HT1080 (cell line): ENCODE results near the gene ELP4. TPM values are rescaled to one million over a fixed set of nuclear protein-coding genes. Genes with fewer than 3 reads are reported as not detected.
A peak's percentile ranks its signal among the peaks of the same experiment; 100 is the strongest.
"Not testable (repeated sequence)": the region's sequence is repeated elsewhere in the genome, so short reads cannot be mapped to it uniquely, and the experiment has no call there.

Source experiments
- DNase-seq: peaks from one replicate; pipeline ENCODE4 v3.0.0-alpha.2; 2015; ENCODE audit warnings: low read depth
- total RNA-seq: library from RNA; depleted of rRNA; stranded (reverse); fragments of >200 nt; shearing (Covaris generic); gene quantifications from 2 replicates; pipeline ENCODE4 v1.2.3, GENCODE V29; 2014

The ELP4 gene
- total RNA-seq, 1 experiment from 2014 or later: 19.7 TPM

DNA sequence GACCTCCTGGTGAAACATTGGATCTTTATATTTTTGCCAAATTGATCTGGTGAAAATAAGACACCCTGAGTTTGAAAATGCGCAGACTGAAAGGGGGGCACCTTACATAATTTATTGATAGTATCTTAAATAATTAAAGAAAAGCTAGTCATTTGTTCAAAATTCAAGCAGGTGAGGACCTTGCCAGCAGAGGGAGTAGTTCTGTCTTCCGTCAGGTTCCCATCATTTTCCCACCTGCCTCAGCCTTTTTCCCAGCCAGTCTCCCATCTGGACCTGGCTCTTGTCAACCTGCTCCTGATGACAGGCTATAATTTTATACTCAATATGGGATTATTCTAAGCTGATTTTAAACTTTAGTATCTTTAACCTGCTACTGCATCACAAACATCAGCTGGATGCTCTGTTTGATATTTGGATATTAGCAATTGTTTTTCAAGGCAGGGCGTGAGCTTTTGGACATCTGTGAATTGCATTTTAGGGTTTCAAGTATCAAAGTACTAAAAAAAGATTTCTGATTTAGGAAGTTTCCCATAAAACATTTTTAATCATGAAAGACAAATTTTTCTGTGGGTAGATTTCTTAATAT is 132.0 kb downstream of the ELP4 start:
- DNase-seq: peak; percentile 30

GRCh38 chr11:31643857-31644256 is 134.3 kb downstream of the ELP4 start:
- DNase-seq: peak; percentile 60

GRCh38 chr11:31645747-31646146 is 136.2 kb downstream of the ELP4 start:
- peak; percentile 88 for DNase-seq

GRCh38 chr11:31646216-31646615 is 136.6 kb downstream of the ELP4 start:
- peak; percentile 3 for DNase-seq

- DNase-seq: no peak
Observed at GRCh38 chr11:31649129-31649966, 139.8 kb downstream of the ELP4 start.

DNA sequence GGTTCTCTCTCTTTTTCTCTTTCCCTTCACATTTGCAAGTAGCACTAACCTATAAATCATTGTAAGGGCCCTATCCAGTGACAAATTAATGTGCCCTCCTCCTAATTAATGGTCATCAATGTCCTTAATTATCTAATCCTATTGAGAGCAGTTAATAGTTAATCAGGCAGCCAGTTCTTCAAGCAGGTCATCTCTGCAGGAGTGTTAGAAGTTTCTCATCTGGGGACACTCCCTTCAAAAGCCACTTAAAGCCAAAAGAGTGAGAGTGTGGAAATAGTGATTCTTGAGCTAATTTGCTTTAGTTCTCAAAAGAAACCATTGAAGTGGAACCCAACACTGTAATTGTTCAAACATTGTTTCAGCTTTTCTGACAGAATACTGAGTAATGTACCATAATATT is 141.6 kb downstream of the ELP4 start:
- DNase-seq: no peak

DNA sequence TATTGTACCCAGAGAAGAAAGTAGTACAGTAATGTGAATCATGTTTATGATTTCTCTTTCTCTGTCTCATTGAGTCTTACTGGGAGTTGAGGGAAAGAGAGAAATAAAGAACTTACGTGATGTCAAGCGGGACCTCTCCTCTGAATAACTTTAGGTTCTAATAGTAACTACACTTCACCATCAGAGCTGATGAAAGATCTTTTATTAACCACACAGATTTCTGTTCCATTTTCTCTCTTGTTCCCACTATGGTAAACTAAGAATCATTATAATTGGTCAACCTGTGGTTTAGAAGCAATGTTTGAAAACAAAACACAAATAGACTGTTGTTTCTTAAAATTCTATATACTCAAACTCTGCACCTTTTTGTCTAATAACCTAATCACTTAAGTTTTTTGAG is 142.3 kb downstream of the ELP4 start:
- DNase-seq: no peak

GRCh38 chr11:31652528-31652927 is 143.0 kb downstream of the ELP4 start:
- DNase-seq: no peak

- peak; percentile 94 for DNase-seq
Observed at GRCh38 chr11:31655483-31655882, 145.9 kb downstream of the ELP4 start.

DNA sequence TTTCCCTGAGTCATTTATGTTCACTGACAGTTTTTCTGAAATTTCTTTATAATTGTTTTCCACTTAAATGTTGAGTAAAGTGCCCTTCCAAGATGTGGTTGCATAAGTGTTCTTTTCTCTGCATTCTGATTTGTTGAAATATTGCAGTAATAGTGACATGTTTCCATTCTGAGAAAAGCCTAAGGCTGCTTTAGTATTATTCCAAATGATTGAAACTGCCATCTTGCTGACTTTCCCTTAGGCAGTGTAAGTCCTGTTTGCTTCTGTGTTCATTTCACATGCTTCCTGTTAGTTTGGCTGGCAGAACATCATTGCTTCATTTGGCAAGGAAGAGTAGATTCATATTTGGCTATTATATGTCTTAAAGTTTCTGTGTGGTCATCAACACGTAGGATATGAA is 146.5 kb downstream of the ELP4 start:
- DNase-seq: peak; percentile 8

DNA sequence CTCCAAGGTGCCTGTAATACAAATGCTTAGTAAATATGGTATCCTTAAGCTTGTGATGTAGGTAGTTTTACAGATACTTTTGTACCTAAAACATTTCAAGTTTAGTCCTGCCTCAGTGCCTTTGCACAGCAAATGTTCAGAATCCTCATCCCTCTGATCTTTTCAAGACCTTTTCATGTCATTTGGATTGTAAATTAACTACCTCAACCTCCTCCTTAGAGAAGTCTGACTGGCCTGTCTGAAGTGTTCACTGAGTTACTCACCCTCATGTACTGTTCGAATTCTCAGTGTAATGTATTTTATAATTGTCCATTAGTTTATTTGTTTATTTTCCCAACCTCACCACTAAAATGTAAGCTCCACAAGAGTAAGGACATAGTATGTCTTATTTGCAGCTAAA is 147.5 kb downstream of the ELP4 start:
- no peak for DNase-seq

- no peak for DNase-seq
Observed at GRCh38 chr11:31664129-31664528, 154.6 kb downstream of the ELP4 start.

GRCh38 chr11:31664954-31665353 is 155.4 kb downstream of the ELP4 start:
- DNase-seq: no peak

GRCh38 chr11:31671681-31672080 is 162.1 kb downstream of the ELP4 start:
- no peak for DNase-seq

GRCh38 chr11:31673108-31673507 is 163.5 kb downstream of the ELP4 start:
- not testable (repeated sequence) for DNase-seq

- DNase-seq: no peak
Observed at GRCh38 chr11:31676280-31676982, 166.9 kb downstream of the ELP4 start.

DNA sequence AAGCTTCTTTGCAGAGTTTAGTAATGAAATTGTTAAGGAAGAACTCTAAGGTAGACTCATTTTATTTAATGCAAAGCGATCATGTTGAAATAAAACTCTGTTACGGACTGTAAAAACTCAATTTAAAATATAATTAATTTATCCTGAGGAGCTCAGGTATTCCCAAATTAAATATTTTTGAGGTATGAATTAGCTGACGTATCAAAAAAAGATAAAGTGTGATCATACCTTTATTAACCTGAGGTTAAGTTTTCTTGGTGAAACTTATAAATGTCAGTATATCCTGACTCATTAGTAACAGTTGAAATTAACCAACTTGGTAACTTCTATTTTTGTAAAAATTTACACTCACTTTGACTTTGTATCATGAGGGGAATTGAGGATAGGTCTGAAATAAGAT is 171.2 kb downstream of the ELP4 start:
- DNase-seq: no peak

DNA sequence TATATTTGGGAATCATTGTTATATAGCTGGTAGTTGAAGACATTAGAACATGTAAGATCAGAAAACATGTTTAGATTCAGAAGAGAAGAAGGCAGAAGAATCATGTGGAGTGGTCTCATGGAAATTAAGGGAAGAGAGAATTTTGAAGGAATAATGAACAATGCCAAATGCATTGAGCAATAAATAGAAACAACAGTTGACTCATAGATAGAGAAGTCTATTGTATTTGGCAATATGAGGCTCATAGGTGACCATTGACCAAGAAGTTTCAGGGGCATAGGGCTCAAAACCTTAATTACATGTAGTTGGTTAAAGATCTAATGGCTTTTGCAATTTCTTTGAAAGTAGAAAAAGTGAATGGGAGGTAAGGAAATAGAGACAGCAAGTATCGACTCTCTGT is 177.7 kb downstream of the ELP4 start:
- no peak for DNase-seq

DNA sequence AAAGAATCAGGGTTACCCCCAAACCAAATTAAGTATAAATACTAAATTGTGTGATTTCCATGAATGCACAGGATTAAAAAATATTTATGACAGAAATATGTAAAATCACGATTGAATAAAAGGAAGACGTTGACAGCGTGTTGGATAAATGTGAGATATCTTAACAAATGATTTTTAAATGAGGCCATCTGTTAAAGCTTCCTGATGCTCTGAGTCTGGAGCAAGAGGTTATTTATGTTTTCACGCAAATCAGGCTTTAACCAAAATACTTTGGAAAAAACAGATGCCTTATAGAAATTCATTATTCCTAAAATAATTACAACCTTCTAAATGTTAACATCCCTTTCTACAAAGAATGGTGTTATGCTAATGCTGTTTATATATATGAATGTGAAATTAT is 178.3 kb downstream of the ELP4 start:
- no peak for DNase-seq

- no peak for DNase-seq
Observed at GRCh38 chr11:31689559-31689958, 180.0 kb downstream of the ELP4 start.

- no peak for DNase-seq
Observed at GRCh38 chr11:31690041-31690440, 180.5 kb downstream of the ELP4 start.

GRCh38 chr11:31690516-31690915 is 180.9 kb downstream of the ELP4 start:
- DNase-seq: no peak
